Tibial nerve (tissue), 3 donors: Measurements from ENCODE around the gene ENPP1.

Source experiments
- EP300 ChIP-seq, 2 donors: sonication (generic); formaldehyde crosslinking; IDR thresholded peaks; one replicate each; pipeline ENCODE4 v1.6.1; 2017; ENCODE audit warnings: antibody characterized with exemption in 2 of 2, mild to moderate bottlenecking in 1 of 2
- POLR2A ChIP-seq, 2 donors: fragments of 450-650 bp; IDR thresholded peaks; one replicate each; pipeline ENCODE4 v1.6.1; 2017; ENCODE audit warnings: antibody characterized with exemption in 2 of 2, mild to moderate bottlenecking in 2 of 2, moderate library complexity in 2 of 2

DNA sequence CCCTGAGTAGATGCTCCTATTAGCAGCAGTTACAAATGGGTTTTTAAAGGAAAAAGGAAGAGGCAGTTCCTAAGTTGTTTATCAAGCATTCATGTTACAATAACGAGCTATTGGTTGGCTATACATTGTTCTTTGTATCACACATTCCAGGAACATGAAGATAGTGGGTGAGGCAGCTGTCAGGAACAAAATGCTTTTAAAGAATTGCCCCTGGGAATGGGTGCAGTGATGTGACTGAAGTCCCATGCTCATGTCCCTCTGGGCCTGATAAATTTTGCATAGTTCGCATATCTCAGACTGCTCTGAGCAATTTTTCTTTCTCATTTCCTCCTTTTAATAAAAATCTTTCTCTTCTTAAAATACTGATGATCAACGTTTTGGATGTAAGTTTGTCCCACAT, 3.7 kb downstream of the ENPP1 start:
- TF ChIP-seq EP300 (IDR thresholded peaks at IDR 0.05): no peak
- TF ChIP-seq POLR2A (IDR thresholded peaks at IDR 0.05): no peak
